Stimulated activated CD8-positive, alpha-beta memory T cell treated with anti-CD3 and anti-CD28 coated beads, Interleukin-15, amount 100 ng/mL, for 24 hours (primary cell): ENCODE data around the gene ICA1L.

Source experiments
- DNase-seq: peaks from one replicate; pipeline ENCODE4 v3.0.0-alpha.2; 2020; ENCODE audit warnings: low read depth

ICA1L gene

GRCh38 chr2:202782940-202783558, 88.5 kb downstream of the ICA1L start:
- DNase-seq: no peak

- DNase-seq: no peak
These were observed 91.0 kb downstream of the ICA1L start for GRCh38 chr2:202780514-202781021.

- DNase-seq: no peak
These were observed 93.3 kb downstream of the ICA1L start for GRCh38 chr2:202778217-202778616.

GRCh38 chr2:202774104-202774503, 97.5 kb downstream of the ICA1L start:
- DNase-seq: no peak

GRCh38 chr2:202773301-202773973, 98.1 kb downstream of the ICA1L start:
- DNase-seq: no peak

- no peak for DNase-seq
These were observed 99.7 kb downstream of the ICA1L start for GRCh38 chr2:202771741-202772460.

- DNase-seq: no peak
These were observed 100.2 kb downstream of the ICA1L start for GRCh38 chr2:202771336-202771735.

GRCh38 chr2:202769201-202769600, 102.4 kb downstream of the ICA1L start:
- DNase-seq: no peak

- DNase-seq: no peak
These were observed 103.3 kb downstream of the ICA1L start for GRCh38 chr2:202768273-202768672.

- no peak for DNase-seq
These were observed 106.1 kb downstream of the ICA1L start for GRCh38 chr2:202765436-202765835.

GRCh38 chr2:202764991-202765390, 106.6 kb downstream of the ICA1L start:
- no peak for DNase-seq

GRCh38 chr2:202763916-202764315, 107.7 kb downstream of the ICA1L start:
- DNase-seq: no peak

- DNase-seq: no peak
These were observed 109.0 kb downstream of the ICA1L start for GRCh38 chr2:202762556-202762955.

GRCh38 chr2:202760848-202761247, 110.7 kb downstream of the ICA1L start:
- DNase-seq: no peak

- no peak for DNase-seq
These were observed 113.0 kb downstream of the ICA1L start for GRCh38 chr2:202758604-202759003.

GRCh38 chr2:202758128-202758527, 113.4 kb downstream of the ICA1L start:
- DNase-seq: no peak

- no peak for DNase-seq
These were observed 114.2 kb downstream of the ICA1L start for GRCh38 chr2:202757339-202757738.

- DNase-seq: no peak
These were observed 115.0 kb downstream of the ICA1L start for GRCh38 chr2:202756598-202756997.

- no peak for DNase-seq
These were observed 116.6 kb downstream of the ICA1L start for GRCh38 chr2:202754936-202755335.

GRCh38 chr2:202752071-202752470, 119.5 kb downstream of the ICA1L start:
- DNase-seq: no peak

GRCh38 chr2:202750763-202751427, 120.7 kb downstream of the ICA1L start:
- DNase-seq: no peak

- no peak for DNase-seq
These were observed 122.1 kb downstream of the ICA1L start for GRCh38 chr2:202749477-202749876.

GRCh38 chr2:202743613-202744012, 128.0 kb downstream of the ICA1L start:
- DNase-seq: no peak
